ENCODE data around the gene RMI2. TPM values are rescaled to one million over a fixed set of nuclear protein-coding genes. Genes with fewer than 3 reads are reported as not detected.
A peak's percentile ranks its signal among the peaks of the same experiment; 100 is the strongest.

Gene RMI2
- total RNA-seq, 1 experiment from 2014 or later = 30.8 TPM

GRCh38 chr16:11383481-11384183 is 38.4 kb downstream of the RMI2 start:
- DNase-seq (ENCODE audit: low read depth) = no peak

DNA sequence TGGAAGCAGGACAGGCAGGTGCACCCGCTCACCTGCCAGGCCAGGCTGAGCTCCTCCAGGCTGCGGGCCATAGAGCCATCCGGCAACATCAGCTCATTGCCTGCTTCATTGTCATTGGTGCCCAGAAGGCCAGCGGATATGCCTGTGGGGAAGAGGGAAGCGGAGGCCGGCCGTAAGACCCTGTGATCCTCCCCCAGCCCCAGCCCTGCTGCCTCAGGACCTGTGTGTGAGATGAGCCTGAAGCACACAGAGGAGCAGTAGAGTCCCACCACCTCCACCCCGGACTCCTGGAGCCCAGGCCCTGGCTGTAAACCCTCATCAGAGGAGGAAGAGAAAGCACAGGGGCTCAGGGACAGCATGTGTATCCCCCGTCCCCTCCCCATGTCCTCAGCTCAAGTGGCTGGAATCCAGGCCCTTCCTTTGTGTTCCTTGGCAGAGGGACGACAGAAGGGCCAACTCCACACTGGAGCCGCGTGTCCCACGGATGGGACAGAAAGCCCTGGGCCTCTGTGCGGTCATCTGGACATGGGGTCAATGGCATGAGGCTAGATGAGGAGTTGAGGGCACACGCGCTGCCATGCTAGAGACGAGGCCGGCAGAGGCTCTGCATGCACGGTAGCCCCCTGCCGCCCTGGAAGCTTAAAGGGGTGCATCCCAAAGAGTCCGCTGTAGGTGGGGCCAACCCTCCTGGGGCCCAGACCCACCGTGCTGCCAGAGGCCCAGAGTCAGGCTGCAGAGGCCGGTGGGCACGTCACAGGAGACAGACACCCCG is 39.1 kb downstream of the RMI2 start:
- no peak for DNase-seq (ENCODE audit: low read depth)

DNA sequence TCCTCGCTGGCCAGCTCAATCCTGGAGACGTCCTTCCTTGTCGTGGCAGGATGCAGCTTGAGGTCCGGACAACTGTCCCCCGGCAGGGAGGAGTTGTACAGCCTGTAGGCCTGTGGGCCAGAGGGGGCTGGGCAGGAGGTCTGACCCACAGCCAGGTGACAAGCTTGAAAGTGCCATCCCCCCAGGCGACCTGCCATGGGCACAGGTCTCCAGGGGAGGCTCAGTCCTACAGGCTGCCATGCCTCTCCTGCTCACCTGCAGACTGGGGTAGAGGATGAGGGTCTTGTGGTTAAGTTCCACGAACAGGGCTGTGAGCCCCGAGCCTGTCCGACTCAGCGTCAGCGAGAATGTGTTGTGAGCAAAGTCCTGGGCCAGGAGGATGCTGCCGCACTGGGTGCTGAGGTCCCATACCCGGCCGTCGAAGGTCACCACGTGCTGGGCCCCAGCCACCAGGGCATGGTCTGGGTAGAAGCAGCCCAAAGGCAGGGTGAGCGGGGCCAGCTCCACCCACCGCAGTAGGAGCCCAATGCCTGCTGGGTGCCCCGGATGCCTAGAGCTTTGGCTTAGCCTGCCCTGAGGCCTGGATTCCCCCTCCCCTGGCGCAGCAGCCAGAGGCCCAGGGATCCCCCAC is 39.8 kb downstream of the RMI2 start:
- no peak for DNase-seq (ENCODE audit: low read depth)

DNA sequence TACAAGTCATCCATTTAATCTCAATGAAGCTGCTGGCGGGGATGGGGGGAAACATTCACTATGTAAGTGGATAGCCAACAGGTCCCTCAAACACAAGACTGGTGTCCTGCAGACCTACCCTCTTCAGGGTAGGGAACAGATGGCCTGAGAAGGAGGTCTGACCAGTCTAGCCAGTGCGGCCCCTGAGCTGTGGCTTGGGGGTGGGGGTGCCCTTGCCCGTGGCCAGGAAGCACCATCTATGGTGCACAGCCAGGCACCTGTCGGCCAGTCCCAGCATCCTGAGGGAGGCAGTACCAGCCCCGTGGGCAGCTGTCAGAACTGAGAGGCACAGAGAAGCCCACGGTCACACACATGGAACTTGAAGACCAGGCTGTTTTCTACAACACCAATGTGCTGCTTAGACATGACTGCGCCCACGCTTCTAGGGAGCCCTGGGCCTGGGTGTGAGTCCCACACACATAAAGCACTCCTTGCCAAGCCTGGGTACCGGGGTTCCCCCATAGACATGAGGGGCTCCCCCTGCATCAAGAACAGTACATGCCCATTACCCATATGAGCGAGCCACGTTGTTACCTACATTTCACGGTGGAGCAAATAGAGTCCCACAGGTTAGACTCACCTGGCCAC is 40.9 kb downstream of the RMI2 start:
- DNase-seq (ENCODE audit: low read depth) = no peak

DNA sequence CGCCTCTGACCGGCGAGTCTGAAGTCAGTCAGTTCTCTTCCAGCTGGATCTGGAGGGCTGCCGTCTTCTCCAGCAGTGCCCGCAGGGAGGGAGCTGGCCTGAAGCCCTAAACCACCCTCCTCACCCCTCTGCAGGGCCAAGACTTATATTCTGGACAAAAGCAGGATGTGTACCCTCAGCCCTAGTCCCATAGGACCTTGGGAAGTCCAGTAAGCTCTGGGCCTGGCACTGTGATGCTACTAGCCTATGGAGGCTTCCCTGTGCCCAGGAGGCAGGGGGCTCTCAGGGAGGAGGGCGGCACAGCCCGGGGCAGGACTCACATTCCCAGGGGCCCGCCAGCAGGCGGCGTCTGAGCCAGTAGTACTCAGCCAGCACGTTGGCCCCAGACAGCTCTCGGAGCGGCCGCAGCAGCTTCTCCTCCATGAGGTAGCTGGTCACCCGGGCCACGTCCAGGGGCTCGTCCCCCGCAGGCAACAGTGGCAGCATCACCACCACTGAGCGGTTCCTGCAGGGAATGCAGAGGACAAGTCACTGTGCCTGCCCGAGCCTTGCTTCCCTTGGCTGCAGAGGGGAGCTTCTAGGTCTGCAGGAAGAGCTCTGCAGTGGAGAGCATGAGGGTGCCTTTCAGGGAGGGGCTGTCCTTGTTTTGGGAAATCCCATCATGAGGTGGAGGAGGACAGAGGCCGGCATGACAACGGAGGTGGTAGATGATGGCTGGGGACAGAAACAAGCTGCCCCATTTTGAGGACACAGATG is 41.7 kb downstream of the RMI2 start:
- DNase-seq (ENCODE audit: low read depth) = peak; percentile 36

- DNase-seq (ENCODE audit: low read depth) = no peak
Measured at GRCh38 chr16:11389083-11389482, 43.8 kb downstream of the RMI2 start.

DNA sequence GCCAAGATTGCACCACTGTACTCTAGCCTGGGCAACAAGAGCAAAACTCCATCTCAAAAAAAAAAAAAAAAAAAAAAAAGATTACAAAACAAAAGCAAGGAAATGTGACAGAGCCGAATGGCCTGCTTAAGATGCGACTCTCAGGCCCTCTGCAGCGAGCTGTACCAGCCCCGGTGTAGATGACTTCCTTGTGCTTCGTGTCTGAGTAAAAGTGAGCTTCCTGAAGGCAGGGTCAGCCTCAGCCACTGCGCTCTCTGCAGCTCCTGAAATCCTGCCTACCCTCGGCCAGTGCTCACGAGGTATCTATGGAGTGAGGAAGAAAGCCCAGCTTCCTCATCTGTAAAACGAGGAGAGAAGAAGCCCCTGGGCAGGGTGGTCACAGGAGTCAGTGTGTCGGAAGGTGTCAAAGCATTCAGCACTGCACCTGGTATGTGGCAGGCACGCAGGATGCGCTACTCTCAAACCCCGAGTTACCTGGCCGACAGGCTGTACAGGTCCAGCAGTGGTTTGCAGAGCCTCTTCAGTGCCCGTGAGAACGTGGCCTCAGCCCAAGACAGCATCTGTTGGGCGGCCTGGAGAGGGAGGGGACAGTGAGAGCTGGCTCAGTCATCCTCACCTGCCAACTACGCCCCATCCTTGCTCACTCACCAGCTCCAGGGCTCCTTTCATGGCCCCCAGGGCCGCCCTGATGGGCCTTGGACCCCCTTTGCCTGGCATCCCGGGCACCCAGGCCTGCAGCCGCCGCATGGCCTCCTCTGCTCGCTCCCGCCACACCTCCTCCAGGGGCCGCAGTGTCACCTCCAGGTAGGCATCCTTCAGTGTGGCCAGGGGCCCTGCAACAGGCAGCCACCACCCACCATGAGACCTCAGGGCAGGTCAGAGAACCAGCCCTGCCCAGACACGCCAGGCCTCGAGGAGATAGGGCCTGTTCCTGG is 44.6 kb downstream of the RMI2 start:
- no peak for DNase-seq (ENCODE audit: low read depth)

DNA sequence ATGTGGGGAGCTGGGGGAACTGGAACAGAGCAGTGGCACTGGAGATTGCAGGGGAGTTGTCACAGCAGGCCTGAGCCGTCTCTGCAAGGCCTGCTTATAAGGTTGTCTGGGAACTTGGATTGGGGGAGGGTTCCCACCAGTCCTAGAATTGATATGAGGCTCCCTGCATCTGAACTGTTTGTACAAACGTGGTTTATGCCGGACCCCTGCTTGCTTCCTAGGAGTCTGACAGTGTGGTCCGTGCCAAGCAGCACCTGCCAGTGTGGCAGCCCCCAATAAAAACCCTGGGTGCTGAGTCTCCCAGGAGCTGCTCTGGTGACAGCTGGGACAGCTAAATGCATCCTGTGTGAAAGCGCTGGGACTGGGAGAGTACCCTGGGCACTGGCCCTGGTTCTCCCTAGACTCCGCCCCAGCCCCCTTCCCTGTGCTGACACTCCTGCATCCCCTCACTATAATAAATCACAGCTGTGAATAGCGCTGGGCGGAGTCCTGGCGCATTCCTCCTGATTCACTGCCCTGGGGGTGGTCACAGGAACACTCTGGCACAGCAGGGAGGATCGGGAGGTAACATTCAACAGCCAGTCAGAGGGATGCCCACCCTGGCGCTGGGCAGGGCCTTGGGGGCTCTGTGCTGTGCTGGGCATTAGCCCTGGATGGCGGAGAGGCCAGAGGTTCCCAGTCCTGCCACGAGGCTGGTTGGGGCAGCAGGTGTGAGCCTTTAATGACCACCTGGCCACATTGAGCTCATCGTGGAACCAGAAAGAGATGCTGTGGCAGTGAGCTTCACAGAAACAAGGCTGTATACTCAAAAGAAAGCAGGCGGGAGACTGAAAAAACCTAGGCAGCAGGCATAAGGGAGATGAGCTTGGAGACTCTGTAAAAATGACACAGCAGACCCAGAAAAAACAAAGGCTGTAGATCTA is 45.6 kb downstream of the RMI2 start:
- peak; percentile 26 for DNase-seq (ENCODE audit: low read depth)

DNA sequence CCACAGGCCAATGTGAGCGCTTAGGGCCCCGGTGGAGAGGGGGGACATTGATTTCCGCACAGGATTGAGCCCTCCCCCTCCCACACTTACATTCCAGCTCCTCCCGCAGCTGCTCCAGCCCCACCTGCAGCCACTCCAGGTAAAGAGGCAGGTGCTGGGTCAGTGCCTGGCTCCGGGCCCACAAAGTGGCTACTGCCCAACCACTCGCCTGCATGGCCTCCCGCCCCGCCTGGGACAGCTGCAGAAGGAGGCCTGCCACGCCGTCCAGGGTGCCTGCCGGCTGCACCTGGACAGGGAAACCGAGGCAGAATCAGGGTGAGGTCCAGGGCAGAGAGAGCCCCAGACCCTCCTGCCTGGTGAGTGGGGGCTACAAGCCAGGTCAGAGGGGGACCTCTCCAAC is 46.3 kb downstream of the RMI2 start:
- no peak for DNase-seq (ENCODE audit: low read depth)

DNA sequence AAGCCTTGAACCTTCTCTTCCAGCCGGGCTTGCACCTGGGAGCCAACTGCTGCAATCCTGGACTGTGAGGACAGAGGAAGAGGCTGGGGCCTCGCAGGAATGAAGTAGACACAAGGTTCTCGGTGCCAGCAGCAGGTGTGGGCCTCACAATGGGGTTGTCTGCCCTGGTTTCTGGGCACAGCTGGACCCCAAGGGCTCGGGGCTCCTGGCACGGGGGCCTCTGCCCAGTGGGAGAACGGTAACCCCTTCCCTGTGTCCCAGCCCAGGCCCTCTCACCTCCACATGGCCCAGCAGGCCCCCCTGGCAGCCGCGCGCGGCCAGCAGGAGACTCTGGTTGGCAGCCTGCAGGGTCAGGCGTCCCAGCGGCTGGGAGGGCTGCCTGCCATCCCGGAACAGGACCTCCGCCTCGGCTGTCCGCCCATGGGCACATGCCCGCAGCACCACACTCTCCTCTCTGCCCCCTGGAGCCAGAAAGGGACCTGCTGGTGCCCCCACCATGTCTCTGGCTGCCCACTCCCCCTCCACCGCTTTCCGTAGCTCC is 46.9 kb downstream of the RMI2 start:
- DNase-seq (ENCODE audit: low read depth) = no peak

GRCh38 chr16:11393366-11393765 is 48.1 kb downstream of the RMI2 start:
- DNase-seq (ENCODE audit: low read depth) = no peak

- no peak for DNase-seq (ENCODE audit: low read depth)
Measured at GRCh38 chr16:11393861-11394592, 48.8 kb downstream of the RMI2 start.

DNA sequence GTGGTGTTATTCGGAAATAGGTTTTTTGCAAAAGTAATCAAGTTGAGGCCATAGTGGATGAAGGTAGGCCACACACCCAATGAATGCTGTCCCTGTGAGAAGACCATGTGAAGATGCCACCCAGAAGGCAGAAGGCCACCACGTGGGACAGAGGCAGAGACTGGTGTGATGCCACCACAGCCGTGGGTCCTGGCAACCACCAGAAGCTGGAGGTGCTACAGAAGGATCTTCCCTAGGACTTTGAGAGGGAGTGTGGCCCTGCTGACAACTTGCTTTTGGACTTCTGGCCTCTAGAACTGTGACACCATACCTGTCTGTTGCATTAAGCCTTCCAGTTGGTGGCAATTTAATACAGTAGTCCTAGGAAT is 49.3 kb downstream of the RMI2 start:
- DNase-seq (ENCODE audit: low read depth) = no peak

GRCh38 chr16:11395008-11395948 is 50.0 kb downstream of the RMI2 start:
- no peak for DNase-seq (ENCODE audit: low read depth)

DNA sequence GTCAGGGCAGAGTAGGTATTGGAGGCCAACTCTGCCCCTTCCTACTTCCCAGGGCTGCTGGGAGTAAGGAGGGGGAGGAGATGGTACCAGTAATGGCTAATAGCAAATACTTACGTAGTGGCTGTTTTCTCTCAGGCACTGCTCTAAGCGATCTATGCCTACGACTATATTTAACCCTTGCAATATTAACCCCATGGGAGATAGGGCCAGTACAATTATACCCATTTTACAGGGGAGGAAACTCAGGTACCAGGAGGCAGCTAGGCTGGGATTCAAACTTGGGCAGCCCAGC is 50.6 kb downstream of the RMI2 start:
- DNase-seq (ENCODE audit: low read depth) = no peak

GRCh38 chr16:11396241-11397048 is 51.2 kb downstream of the RMI2 start:
- DNase-seq (ENCODE audit: low read depth) = peak; percentile 60

- no peak for DNase-seq (ENCODE audit: low read depth)
Measured at GRCh38 chr16:11398136-11398535, 52.9 kb downstream of the RMI2 start.
